ENCODE data around the gene ACKR3. TPM values are rescaled to one million over a fixed set of nuclear protein-coding genes. Genes with fewer than 3 reads are reported as not detected.

The ACKR3 gene
- total RNA-seq, 1 donor from 2014 or later: 70.6 TPM

DNA sequence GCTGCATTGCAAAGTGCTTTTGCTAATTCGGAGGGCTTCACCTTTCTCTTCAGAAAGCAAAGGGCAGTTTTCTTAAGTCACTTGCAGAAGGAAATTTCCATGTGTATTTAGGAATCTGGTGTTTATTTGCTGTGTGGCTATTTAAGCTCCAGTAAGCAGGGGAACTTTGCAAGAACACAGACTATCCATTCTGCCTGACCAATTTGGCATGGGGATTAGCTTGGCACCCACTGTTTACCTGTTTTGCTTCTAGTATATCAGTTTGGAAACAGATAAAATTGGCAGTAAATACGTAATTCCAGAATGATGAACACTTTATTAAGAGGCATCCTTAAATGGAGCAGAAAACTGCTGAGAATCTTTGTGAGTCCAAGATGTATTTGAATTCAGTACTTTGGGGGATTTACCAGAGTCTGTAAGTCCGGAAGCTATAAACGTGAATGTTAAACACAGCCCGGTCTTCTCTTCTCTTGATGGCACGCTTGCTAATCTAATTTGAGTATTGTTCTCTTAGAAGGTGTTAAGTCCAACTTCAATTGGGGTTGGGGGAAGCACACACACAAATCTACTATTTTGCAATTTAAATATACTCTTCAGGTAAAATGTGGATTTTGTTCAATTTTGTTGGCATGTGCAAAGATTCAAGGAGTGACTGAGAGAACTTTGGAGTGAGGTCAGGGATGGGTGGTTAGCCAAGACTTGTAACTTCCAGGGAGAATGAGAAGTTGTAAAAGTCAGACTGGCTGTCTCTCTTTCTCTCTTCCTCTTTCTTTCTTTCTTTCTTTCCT is 650 bp downstream of the ACKR3 start:
- TF ChIP-seq, protein P1, sequence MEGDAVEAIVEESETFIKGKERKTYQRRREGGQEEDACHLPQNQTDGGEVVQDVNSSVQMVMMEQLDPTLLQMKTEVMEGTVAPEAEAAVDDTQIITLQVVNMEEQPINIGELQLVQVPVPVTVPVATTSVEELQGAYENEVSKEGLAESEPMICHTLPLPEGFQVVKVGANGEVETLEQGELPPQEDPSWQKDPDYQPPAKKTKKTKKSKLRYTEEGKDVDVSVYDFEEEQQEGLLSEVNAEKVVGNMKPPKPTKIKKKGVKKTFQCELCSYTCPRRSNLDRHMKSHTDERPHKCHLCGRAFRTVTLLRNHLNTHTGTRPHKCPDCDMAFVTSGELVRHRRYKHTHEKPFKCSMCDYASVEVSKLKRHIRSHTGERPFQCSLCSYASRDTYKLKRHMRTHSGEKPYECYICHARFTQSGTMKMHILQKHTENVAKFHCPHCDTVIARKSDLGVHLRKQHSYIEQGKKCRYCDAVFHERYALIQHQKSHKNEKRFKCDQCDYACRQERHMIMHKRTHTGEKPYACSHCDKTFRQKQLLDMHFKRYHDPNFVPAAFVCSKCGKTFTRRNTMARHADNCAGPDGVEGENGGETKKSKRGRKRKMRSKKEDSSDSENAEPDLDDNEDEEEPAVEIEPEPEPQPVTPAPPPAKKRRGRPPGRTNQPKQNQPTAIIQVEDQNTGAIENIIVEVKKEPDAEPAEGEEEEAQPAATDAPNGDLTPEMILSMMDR (IDR thresholded peaks at IDR 0.05; ENCODE audit: unreplicated experiment): no peak
- Mint-ChIP-seq H3K4me3 (peak overlapping the region; percentile 82), H3K36me3 (no peaks in the 10 kb centered on the region), H3K27me3 (ENCODE audit: low read depth) (no peaks in the 10 kb centered on the region), H3K9me3 (no peaks in the 10 kb centered on the region), H3K4me1 (peaks cover 85% of the 10 kb centered on the region), H3K27ac (peak overlapping the region; percentile 90)
- DNase-seq (ENCODE audit: low spot score in 2 of 2, unreplicated experiment in 2 of 2): no peak

DNA sequence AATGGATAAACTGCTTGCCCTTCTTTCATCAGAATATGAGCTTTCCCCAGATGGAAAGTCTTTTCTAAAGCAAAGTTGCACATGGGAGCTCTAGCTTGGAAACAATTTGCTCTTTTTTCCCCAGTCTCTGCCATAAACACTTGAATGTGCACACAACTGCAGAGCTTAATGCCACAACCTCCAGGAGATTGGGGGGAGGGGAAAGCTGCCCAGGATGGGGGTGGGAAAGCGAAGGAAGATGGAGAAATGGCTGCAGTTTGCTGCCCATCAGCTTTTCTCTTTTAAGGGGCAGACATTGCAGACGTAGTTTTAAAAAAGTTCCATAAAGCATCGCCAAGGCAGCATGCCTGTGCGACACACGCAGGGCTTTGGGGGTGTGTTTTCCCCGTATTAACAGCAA is 1.5 kb downstream of the ACKR3 start:
- H3K36me3 Mint-ChIP-seq: peaks cover under 1% of the 10 kb centered on the region
- peaks cover 84% of the 10 kb centered on the region for H3K4me1 Mint-ChIP-seq
- H3K4me3 Mint-ChIP-seq: peak overlapping the region; percentile 82
- peak overlapping the region; percentile 90 for H3K27ac Mint-ChIP-seq
- TF ChIP-seq, protein P1 (IDR thresholded peaks at IDR 0.05; ENCODE audit: unreplicated experiment): no peak
- no peaks in the 10 kb centered on the region for H3K27me3 Mint-ChIP-seq (ENCODE audit: low read depth)
- DNase-seq (ENCODE audit: low spot score in 2 of 2, unreplicated experiment in 2 of 2): no peak
- no peaks in the 10 kb centered on the region for H3K9me3 Mint-ChIP-seq

DNA sequence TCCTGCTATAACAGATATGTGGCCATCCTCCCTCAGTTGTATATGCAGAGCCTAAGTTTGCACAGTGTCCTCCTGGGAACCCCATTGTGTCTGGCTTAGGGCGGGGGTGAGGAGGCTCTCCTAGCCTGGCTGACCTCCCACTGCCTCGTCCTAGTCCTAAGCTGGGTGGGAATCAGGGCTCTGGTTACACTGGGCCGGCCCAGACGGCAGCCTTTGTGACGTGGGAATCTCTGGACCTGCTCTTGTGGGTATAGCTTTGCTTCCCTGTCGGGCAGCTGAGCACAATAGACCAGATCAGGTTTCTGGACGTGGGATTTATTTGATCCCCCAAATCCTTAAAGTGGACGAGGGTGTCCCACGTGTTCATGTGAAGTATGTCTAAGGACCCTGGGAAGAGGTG is 2.9 kb downstream of the ACKR3 start:
- no peaks in the 10 kb centered on the region for H3K9me3 Mint-ChIP-seq
- peaks cover 13% of the 10 kb centered on the region for H3K36me3 Mint-ChIP-seq
- no peaks in the 10 kb centered on the region for H3K27me3 Mint-ChIP-seq (ENCODE audit: low read depth)
- DNase-seq (ENCODE audit: low spot score in 2 of 2, unreplicated experiment in 2 of 2): no peak
- TF ChIP-seq, protein P1 (IDR thresholded peaks at IDR 0.05; ENCODE audit: unreplicated experiment): no peak
- peak overlapping the region; percentile 82 for H3K4me3 Mint-ChIP-seq
- H3K27ac Mint-ChIP-seq: peak overlapping the region; percentile 90
- peaks cover 84% of the 10 kb centered on the region for H3K4me1 Mint-ChIP-seq

DNA sequence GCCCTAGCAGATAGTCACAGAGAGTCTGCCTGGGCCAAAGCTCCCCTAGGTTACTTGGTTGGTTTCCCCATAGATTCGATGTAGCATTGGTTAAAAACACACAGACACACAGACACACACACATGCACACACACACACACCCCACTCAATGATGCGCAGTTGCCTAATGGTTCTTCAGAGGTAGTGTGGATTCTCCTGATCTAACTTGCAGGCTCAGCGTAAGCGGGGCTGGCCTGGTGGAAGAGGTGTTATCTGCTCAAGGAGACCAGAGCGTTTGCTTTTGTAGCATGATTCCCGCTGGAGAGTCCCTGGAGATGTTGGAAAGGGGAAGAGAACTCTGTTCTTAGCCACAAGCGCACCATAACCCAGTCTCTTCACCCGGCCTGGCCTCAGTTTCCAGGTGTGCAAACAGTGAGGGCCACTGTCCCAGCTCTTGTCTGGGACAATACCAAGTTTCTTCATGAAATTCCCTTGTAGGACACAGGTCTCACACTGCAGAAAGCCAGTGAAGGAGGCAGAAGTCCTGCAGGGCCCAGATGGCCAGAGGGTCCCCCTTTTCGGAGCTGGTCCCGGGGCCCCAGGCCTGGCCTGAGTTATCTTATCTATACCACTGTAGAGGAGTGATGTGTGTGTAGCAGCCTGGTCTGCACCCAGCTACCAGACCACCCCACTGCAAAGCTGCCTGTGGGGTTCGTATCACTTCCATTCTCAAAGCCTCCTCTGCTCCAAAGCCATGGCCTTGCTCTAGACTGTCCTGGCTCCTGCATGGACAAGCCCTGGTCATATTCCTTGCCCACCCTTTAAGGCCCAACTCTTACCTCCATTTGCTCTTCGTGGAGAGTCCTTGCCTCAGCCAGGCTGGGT is 3.7 kb downstream of the ACKR3 start:
- no peaks in the 10 kb centered on the region for H3K27me3 Mint-ChIP-seq (ENCODE audit: low read depth)
- H3K27ac Mint-ChIP-seq: peak overlapping the region; percentile 90
- no peaks in the 10 kb centered on the region for H3K9me3 Mint-ChIP-seq
- TF ChIP-seq, protein P1 (IDR thresholded peaks at IDR 0.05; ENCODE audit: unreplicated experiment): no peak
- peaks cover 14% of the 10 kb centered on the region for H3K36me3 Mint-ChIP-seq
- no peak for DNase-seq (ENCODE audit: low spot score in 2 of 2, unreplicated experiment in 2 of 2)
- H3K4me3 Mint-ChIP-seq: peak overlapping the region; percentile 82
- peaks cover 88% of the 10 kb centered on the region for H3K4me1 Mint-ChIP-seq

DNA sequence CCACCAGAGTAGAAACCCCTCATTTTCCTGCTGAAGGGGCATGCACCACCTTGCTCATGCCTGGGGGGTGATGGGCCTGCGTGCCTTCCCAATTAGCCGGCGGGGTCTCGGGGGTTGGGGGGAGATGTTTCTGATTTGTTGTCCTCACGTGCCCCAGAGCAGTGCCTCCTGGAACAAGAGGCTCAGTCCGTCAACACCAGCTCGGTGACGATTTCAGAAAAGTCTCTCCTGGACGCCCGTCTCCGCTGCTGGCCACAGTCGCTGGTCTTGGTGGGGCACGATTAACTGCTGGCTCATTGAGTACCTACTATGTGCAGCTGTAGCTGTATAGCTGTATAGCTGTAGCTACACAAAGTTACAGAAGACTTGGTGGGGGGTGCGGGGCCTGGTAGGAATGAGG is 4.4 kb downstream of the ACKR3 start:
- Mint-ChIP-seq H3K4me1 (peaks cover 90% of the 10 kb centered on the region), H3K27me3 (ENCODE audit: low read depth) (no peaks in the 10 kb centered on the region), H3K4me3 (peak overlapping the region; percentile 82), H3K9me3 (no peaks in the 10 kb centered on the region), H3K27ac (peak overlapping the region; percentile 84), H3K36me3 (peaks cover 14% of the 10 kb centered on the region)
- TF ChIP-seq, protein P1 (IDR thresholded peaks at IDR 0.05; ENCODE audit: unreplicated experiment): no peak
- DNase-seq (ENCODE audit: low spot score in 2 of 2, unreplicated experiment in 2 of 2): no peak

All from mesothelial cell of epicardium (in vitro differentiated cells).